GM19463 (cell line): Measurements from ENCODE around the gene ARHGEF4.

Experiments used
- ATAC-seq: cut with Tn5 transposase; IDR thresholded peaks from one replicate; pipeline ENCODE4 v1.9.1; 2021; ENCODE audit warnings: mild to moderate bottlenecking, moderate library complexity; ENCODE audit not compliant: unreplicated experiment

The ARHGEF4 gene

GRCh38 chr2:130836501-130837174, at the start of gene ARHGEF4:
ARHGEF4 (plus strand) TSS chr2:130836914; CDS start chr2:130836954, 40 bp downstream.
- ATAC-seq: peak; percentile 67

- ATAC-seq: no peak
Observed at GRCh38 chr2:130787841-130788240, 48.9 kb upstream of the ARHGEF4 start.

GRCh38 chr2:130790312-130790711, 46.4 kb upstream of the ARHGEF4 start:
- ATAC-seq: no peak

GRCh38 chr2:130790804-130791616, 45.7 kb upstream of the ARHGEF4 start:
- no peak for ATAC-seq

GRCh38 chr2:130791617-130791939, 45.1 kb upstream of the ARHGEF4 start:
- no peak for ATAC-seq

- no peak for ATAC-seq
Observed at GRCh38 chr2:130795431-130795830, 41.3 kb upstream of the ARHGEF4 start.

- ATAC-seq: no peak
Observed at GRCh38 chr2:130796290-130796689, 40.4 kb upstream of the ARHGEF4 start.

GRCh38 chr2:130797493-130798435, 39.0 kb upstream of the ARHGEF4 start:
- ATAC-seq: peak; percentile 90

- ATAC-seq: no peak
Observed at GRCh38 chr2:130798472-130799218, 38.1 kb upstream of the ARHGEF4 start.

GRCh38 chr2:130799295-130799694, 37.4 kb upstream of the ARHGEF4 start:
- ATAC-seq: no peak

GRCh38 chr2:130805613-130806012, 31.1 kb upstream of the ARHGEF4 start:
- no peak for ATAC-seq

- ATAC-seq: no peak
Observed at GRCh38 chr2:130806370-130806769, 30.3 kb upstream of the ARHGEF4 start.

- no peak for ATAC-seq
Observed at GRCh38 chr2:130807659-130808385, 28.9 kb upstream of the ARHGEF4 start.

- ATAC-seq: no peak
Observed at GRCh38 chr2:130808482-130809268, 28.0 kb upstream of the ARHGEF4 start.

- ATAC-seq: peak; percentile 53
Observed at GRCh38 chr2:130810490-130810889, 26.2 kb upstream of the ARHGEF4 start.

- no peak for ATAC-seq
Observed at GRCh38 chr2:130813722-130814121, 23.0 kb upstream of the ARHGEF4 start.

GRCh38 chr2:130814931-130815680, 21.6 kb upstream of the ARHGEF4 start:
- ATAC-seq: no peak

GRCh38 chr2:130818809-130819208, 17.9 kb upstream of the ARHGEF4 start:
- ATAC-seq: no peak
